GM18909 (cell line): ENCODE measurements around the gene DVL2.

Experiments
- ATAC-seq: cut with Tn5 transposase; IDR thresholded peaks from one replicate; pipeline ENCODE4 v1.9.1; 2021; ENCODE audit warnings: mild to moderate bottlenecking; ENCODE audit not compliant: unreplicated experiment, poor library complexity

Gene DVL2

DNA sequence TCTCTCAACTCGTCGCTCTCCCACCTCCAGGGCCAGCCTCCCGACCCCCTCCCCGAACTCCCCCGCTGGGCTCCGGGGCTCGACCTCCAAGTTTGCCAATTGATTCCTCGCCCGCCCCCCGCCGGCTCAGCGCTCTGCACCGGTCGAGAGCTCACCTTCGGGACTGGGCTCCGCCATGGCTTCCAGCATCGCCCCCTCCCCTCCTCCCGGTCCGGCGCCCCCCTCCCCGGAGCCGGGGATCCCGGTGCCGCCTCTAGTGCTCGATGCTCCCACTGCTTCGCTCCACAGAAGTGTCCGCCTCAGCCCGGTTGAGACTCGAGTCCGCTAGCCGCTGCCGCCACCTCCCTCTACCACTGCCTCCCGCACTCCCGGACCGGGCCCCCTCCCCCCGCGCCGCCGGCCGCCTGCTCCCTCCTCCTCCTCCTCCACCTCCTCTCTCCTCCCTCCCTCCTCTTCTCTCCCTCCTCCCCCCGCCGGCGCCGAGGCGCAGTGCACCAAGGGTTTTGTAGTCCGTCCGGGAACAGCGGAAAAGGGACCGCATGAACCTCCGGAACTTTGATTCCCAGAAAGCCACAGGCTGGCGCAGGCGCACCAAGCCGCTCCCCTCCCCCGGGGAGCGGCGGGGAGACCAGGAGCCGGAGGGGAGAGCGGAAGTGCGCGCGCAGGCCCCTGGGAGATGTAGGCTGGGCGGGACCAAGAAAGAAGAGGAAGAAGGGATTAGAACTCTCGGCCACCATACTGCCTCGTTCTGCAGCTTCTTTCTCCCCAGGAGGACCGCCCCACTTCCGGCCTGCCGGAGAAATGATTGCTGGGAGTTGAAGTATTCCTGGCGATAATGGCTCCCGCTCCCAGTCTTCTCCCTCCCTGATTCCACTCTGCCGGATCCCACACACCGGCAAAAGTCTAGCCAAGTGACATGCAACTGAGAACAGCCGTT, 5.0 kb upstream of the DVL2 start, which contains the start of gene PHF23:
Gene PHF23 (minus strand): TSS at position 367 of the 937 bp plus-strand sequence. CDS start 178 bp downstream, at position 189.
- peak; percentile 46 for ATAC-seq

DNA sequence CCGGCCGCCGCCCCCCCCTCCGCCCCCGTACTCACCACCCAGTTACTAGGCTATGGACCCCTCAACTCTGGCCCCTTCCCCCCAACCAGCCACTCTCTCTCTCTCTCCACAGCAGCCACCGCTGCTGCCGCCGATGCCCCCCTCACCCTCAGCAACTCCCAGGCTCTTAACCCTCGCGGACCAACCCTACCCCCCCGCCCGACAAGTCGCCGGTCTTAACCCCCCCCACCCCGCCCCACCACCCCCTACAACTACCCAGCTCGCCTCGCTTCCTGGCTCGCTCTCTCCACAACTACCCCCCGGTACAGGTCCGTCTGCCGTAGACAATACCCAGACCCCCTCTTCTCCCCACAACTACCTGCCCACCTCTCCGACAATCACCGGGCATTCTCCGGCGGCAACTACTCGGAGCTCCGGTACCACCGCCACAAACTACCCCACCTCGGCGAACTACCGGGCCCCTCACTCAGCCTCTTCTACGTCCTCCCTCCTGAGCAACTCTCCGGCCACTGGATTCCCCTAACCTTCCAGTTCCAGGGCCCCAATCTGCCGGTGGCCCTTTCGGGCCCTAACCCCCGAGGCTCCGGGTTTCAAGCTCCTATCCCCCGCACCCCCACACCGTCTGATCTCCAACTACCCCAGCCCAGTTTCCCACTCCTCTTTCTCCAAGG, 4.2 kb upstream of the DVL2 start:
- no peak for ATAC-seq

DNA sequence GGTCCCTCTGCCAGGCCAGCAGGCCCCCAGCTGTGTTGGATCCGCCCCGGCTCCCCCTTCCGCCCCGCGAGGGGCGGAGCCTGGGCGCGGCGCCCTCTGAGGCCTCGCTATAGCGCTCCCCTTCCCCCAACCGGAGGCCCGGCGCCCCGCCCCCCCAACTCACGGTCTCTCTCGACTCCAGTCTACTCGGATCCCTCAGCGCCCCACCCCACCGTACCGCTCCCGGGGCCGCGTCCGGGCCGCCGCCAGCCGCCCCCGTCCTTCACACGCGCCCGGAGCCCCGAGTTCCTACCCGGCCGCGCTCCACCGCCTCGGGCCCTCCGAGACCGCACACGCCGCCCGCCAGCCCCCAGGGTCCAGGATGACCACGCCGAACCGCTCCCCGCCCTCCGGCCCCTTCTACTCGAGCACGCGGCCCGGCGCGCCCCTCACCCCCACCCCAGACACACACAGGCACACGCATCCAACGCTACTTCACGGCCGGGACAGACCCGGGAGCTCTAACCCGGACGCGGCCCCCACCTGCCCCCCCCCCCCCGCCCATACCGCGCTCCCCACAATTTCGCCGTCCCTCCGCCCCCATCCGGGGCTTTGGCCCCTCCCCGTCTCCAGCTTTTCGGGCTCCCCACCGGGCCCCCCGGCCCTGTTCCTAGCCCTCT, 3.6 kb upstream of the DVL2 start:
- ATAC-seq, result no peak

DNA sequence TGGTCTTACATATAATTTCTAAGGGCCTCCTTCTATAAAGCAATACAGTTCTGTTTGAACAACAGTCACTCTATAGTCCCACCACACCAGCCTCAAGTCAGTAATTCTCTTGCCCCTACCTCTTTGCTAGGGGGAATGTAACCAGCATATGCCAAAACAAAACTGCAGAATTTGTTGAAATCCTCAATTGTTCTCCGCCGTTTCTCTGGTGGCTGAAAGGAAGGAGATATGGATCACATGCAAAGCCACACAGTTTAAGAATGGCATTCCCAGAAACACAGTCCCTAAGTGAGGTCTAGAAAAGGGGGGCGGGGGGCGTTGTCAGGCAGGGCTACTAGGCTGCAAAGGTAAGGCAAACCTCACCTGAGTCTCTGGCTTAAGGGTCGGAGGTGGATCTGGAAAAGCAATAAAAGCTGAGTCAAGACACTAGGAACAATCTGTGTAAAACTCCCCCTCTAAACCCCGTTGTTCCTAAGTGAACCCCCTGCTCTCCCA, 3.0 kb upstream of the DVL2 start:
- ATAC-seq, result no peak

DNA sequence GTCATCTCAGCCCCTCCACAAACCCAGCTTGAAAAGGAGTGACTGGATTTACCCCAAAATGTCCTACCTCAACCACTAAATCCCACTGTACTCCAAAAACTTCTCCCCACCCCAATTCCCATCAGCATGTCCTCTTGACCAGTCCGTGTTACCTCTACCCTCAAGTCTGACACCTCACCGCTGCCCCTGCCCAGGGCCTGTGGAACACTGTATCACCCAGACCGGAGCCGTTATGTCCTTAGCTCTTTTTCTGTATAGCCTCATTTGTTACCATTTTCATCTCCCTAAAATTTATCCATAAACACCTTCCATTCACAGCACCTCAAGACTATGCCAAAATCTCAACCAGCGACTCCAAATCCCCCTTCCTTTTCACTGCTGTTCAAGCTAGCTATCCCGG, 2.5 kb upstream of the DVL2 start:
- ATAC-seq, result no peak

DNA sequence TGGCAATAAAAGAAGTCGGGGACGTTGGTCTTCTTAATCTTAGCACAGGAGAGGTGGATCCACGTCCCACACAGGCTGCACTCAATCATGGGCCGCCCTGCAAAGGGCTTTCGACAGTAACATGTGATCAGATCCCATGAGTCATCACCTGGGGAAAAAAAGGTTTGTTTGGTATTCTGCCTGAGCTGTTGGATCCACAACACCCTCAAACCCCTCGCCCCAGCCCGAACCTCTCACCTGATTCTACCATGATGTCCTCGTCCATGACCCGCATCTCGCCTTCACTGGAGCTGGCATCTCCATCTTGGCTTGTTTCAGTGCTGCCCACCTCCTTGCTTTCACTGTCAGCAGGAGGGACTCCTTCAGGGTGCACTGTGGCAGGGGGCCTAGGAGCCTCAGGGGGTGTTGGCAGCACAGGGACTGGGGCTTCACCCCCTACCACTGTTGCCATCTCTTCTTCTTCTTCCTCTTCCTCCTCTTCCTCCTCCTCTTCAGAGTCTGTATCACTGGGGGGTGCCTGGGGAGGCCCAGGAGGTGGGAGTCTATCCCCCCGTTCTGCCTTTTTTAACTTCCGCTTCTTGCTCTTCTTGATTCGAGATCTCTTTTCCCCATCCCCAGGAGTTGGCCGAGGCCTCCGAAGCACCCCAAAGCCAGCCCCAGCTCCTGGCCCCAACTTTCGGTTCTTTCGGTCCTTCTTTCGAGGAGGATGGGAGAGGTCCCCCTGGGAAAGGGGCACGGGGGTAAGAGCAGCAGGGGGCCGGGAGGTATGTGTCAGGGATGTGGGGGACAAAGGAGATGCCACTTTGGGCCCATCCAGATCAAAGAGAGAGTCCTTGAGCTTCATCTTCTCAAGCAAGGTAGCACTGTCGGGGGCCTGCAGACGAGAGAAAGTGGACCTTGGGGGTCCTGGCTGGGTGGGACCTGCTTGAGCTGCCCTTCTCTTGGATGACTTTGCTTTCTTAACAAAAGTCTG, 1.7 kb upstream of the DVL2 start:
- ATAC-seq, result no peak

DNA sequence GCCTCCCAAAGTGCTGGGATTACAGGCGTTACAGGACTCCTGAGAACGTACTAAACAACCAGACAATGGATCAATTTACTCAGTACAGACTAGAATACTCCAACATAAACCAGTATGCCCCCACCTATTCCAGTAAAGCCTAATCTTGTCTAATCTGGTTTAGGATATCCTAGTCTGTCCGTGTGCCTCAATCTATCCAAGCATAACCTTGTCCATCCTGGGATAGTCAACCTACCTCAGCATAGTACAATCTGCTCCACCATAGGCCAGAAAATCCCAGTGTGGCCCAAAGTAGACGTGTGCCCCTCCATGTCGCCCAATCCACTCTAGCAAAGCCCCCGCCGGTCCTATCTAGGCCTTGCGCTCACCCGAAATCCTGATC, 625 bp downstream of the DVL2 start:
- no peak for ATAC-seq

DNA sequence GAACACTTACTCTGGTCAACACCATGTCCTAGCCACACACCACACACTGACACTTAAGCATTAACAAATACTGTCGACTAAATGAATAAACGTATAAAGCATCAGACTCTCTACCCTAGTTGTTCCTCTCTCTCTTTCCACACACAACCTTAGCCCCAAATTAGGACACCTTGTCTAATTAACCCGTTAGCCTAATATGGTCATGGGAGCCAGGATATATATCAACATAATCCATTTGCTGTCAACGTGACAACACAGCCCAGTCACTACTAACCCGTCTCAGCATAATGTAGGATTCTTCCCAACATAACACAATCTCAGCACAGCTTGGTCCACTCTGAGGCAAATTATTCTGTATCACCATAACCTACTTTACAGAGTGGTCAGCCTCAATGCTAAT, 2.2 kb downstream of the DVL2 start:
- ATAC-seq, result no peak

DNA sequence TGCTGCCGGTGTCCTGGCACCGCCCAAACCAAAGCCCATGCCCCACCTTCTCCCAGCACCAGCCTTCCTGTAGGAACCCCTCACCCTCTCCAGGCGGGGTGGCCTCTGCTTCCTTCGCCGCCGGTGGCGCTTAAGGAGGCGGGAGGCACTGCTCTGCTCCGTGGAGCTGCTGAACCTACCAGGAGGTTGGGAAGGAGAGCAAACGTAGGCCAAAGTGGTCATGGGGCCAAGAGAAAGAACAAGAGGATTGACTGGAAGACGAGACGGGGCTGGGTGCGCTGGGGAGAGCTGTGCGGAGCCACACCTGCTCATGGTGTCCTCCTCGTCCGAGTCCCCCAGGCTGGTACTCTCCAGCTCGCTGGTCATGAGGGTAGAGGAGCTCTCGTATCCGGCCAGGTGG, 4.8 kb downstream of the DVL2 start:
- ATAC-seq, result no peak

DNA sequence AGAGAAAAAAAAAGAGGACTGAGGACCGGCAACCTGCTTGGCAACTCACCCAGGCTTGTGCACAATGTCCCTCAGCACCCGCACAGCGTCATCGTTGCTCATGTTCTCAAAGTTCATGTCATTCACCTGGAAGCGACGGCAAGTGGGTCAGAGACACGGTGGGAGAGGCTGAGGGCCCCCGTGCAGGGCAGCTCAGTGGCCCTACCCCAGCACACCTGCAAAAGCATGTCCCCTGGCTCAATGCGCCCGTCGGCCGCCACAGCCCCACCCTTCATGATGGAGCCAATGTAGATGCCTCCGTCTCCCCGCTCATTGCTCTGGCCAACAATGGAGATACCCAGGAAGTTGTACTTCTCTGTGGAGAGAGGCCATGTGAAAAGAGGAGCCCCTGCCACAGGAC, 5.4 kb downstream of the DVL2 start:
- ATAC-seq, result no peak

DNA sequence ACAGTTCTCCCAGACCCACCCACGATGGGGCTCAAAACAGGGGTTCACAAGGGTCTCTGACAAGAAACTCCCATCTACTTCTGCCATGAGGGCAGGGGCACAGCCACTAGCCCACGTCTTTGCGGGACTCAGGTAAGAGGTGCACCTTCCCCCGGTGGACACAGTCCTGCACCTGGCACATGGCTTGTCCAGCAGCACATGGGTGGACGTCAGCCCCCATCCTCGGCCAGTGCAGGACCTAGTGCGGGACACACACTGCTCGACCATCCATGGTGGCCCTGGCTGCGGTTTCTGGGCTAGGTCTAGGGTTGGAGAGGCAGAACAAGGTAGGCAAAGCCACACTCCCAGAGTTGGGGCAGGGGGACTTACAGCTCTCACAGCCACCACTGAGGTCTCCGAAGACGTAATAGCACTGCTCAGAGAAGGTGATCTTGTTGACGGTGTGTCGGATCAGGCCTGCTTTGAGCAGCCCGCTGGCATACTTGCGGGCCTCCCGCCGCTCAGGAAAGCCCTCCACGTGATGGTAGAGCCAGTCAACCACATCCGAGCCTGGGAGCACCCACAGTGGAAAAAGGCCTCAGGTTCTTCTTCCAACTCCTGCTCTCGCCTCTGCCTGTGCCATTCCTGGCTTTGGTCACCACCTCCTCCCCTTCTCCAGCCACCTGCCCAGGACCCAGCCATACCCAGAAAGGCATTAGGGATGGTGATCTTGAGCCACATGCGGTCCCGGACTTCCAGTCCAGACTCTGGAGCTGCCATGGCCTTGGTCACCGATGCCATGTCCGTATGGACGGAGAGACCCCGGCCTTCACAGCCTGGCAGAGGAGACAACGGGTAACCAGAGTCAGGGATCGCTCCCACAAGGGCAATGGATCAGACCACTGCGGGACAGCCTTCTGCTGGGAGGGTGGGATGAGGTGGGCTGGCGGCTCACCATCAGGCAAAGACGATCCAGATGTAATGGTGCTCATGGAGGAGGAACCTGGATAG, 7.3 kb downstream of the DVL2 start:
- ATAC-seq, result no peak

DNA sequence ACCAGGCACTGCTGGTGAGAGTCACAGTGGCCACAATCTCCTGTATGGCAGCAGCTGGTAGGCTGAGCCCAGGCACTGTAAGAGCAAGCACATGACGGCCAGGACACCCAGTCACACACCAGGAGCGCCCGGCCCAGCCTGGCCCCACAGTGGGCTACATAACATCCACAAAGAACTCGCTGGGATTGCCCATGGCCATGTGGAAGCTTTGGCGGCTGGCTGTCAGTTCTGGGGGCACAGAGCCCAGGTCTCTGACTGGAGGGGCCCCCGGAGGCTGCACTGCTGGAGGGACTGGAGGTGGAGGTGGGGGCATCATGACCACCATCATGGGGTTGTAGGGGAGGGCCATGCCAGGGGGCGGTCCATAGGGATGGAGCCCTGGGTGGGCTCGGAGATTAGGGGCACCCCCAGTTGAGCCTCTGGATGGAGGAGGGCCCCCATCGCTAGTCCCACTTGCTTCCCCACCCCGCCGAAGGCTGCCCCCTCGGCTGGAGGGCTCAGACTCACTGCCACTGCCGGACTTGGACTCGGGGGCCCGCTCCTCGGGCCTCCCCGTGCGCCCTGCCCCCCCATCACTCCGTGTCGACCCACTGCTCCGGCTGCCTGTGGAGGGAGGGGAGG, 8.5 kb downstream of the DVL2 start:
- ATAC-seq, result no peak

DNA sequence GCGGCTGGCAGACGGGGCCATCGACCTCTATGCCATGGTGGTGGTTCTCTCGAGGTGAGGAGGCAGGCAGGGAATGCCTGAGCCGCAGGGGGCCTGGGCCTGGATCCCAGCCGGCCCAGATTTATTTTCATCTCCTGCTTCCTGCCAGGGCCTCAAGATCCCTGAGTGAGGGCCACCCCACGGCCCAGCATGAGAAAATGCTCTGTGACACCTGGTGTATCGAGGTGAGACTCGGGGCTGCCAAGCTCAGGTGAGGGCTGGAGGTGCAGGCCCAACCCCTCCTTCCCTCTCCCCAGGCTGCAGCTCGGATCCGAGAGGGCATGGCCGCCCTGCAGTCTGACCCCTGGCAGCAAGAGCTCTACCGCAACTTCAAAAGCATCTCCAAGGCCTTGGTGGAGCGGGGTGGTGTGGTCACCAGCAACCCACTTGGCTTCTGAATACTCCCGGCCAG, 9.6 kb downstream of the DVL2 start:
- no peak for ATAC-seq

DNA sequence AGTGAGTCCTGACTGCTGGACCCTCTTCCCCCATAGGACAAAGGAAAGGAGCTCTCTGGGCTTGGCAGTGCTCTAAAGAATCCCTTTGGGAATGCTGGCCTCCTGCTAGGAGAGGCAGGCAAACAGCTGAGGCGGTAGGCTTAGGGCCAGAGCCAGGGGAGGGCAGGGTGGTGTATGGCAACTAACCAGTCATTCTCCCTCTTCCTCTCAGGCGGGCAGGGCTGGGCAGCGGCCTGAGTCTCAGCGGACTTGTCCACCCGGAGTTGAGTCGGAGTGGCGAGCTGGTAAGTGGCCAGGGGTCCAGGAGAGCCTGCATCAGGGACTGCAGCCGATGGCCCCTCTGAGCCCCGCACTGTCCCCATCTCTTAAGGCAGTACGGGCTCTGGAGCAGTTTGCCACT, 10.2 kb downstream of the DVL2 start:
- ATAC-seq, result no peak

DNA sequence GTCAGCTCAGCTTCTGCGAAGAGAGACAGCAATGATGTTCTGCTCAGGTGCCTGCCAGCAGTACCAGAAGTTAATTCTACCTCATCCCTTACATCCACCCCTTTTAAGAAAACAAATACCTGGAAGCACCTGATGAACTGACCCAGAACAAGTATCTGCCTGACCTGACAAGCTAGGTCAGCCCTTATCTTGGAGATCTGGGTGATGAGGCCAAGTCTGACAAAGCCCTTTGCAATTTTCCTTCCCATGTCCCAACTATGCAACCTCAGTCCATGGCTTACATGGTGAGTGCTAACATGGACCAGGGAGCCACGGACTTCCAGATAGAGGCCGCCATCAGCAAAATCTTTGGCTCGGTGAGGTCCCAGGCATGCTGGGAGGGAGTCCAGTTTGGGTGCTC, 10.9 kb downstream of the DVL2 start:
- ATAC-seq, result no peak

DNA sequence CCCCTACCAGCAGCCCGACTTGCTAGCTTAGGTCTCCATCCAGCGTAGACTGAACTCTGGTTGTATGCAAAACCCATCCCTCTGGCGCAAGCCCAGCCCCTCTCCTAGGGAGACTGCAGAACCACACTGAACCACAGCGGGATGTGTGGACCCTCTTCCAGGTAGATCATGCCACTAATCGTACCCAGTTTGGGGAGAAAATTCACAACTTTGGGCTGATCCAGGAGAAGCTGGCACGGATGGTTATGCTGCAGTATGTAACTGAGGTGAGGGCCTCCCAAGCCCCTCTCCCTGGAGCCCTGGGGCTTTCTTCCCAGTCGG, 11.4 kb downstream of the DVL2 start:
- ATAC-seq, result no peak

DNA sequence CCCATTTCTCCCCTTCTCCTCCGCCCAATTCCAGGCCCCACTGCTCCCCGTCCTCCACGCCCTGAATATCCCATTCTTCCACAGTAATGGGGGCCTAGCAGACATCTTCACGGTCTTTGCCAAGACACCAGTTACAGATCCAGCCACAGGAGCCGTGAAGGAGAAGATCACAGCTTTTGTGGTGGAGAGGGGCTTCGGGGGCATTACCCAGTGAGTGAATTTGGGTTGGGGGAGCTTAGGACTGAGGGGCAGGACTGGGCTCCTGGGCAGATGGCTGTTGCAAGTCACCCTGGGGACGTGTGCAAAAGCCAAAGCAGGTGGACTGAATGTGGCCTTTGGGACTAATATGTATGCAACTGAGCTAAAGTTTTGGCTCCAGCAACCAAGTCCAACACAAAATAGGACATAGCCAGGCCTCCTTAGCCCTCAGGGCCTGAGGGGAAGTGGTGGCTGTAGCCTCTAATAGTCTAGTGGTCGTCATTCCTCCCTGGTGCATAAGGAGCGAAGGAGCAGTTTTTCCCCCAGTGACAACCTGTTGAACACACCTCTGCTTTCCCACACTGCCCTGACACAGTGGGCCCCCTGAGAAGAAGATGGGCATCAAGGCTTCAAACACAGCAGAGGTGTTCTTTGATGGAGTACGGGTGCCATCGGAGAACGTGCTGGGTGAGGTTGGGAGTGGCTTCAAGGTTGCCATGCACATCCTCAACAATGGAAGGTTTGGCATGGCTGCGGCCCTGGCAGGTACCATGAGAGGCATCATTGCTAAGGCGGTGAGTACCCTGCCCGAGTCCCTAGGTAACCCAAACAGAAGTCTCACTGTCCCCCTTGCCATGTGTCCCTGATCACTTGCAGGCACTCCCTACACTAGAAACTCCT, 12.0 kb downstream of the DVL2 start:
- ATAC-seq, result no peak
